ENCODE measurements around the gene PKN2. TPM values are rescaled to one million over a fixed set of nuclear protein-coding genes. Genes with fewer than 3 reads are reported as not detected.
A peak's percentile ranks its signal among the peaks of the same experiment; 100 is the strongest.

PKN2 gene
- total and polyA plus RNA-seq, 2 donors from 2014 or later, result 7.3 to 49.3 TPM

DNA sequence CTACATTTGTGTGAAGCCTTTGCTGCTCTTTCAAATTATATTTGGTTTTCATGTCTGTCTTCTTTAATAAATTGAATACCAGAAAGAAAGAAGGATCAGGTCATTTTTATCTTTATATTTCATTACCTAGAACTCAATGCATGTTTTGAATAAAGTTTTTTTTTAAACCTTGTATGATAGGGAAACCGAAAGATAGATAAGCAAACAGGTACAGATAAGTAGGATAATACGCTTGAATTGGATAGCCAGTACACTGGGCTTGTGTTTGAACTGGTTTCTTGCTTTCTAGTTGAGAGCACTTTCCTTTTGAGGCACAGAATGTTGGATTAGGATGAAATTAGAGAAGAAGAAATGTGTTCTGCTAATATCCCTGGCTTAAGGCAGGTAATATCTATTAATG, 46.9 kb downstream of the PKN2 start:
- H3K9me3 ChIP-seq (ENCODE audit: control insufficient read depth in 2 of 3, insufficient read depth in 1 of 3, low read length in 3 of 3), result peaks cover 0 to 9% (median 0%) of the 10 kb centered on the region in 3 donors

DNA sequence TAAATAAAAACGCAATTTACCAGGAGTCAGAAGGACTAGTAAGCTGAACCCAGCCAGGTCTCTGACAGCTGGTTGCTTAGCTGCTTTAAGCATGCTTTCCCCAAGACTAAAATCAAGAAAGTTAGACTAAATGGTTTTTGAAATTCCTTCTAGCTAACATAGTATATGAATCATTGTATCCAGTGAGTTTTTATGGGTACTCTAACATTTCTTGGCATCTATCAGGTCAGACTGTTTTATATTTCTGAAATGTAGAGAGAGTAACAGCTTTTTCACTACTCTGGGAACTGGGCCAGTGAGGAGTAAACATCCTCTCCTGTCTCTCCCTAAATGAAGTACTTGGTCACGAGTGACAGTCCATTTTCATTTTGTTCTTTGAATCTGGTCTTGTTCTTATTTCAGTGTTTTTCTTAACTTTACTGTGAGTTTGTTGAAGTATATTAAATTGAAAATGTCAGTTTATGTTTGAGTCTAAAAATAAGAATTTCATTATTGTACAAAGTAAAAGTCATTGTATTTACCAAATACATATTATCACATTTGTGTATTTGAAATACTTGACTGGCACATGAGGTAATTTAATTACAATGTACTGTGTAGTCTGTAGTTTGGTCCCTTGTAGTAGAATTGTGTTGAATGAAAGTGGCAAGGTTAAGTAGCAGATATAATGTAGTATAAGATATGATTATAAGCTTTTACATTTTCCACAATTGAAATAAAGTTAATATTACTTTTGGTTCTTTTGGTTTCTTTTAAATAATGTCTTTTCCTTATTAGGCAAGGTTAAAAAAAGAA, 47.6 kb downstream of the PKN2 start:
- peaks cover 0 to 5% (median 0%) of the 10 kb centered on the region in 3 donors for H3K4me1 ChIP-seq (ENCODE audit: control insufficient read depth in 2 of 3, insufficient read depth in 2 of 3, low read depth in 1 of 3, low read length in 3 of 3)
- no peaks in the 10 kb centered on the region for H3K27me3 ChIP-seq (ENCODE audit: control insufficient read depth, insufficient read depth, low read length)
- no peak for TF ChIP-seq CTCF (IDR thresholded peaks at IDR 0.05; ENCODE audit: borderline replicate concordance, extremely low read depth, insufficient read depth)
- DNase-seq (peak in 2 of 5 donors; percentile 36 to 78), FAIRE-seq (peak; percentile 87)
- peak overlapping the region in 1 of 2 donors; percentile 26 for H3K27ac ChIP-seq (ENCODE audit: low read depth in 2 of 2, low read length in 2 of 2)
- peaks cover 0 to 10% (median 0%) of the 10 kb centered on the region in 3 donors for H3K9me3 ChIP-seq (ENCODE audit: control insufficient read depth in 2 of 3, insufficient read depth in 1 of 3, low read length in 3 of 3)
- peaks cover 0 to 7% (median 2%) of the 10 kb centered on the region in 3 donors for H3K36me3 ChIP-seq (ENCODE audit: control insufficient read depth in 2 of 3, insufficient read depth in 3 of 3, low read length in 3 of 3)
- H3K9ac ChIP-seq (ENCODE audit: low read length in 3 of 3), result no peak overlapping the region
- intact Hi-C loops (cut with DNase I), result no loop called here
- H3K4me3 ChIP-seq (ENCODE audit: low read length in 3 of 3), result no peak overlapping the region

More for the DNA sequence above, 46.9 kb downstream of the PKN2 start:
- no peak overlapping the region for H3K9ac ChIP-seq (ENCODE audit: low read length in 3 of 3)
- H3K27ac ChIP-seq (ENCODE audit: low read depth in 2 of 2, low read length in 2 of 2), result peak overlapping the region in 1 of 2 donors; percentile 26
- intact Hi-C loops (cut with DNase I), result no loop called here
- H3K36me3 ChIP-seq (ENCODE audit: control insufficient read depth in 2 of 3, insufficient read depth in 3 of 3, low read length in 3 of 3), result peaks cover 0 to 7% (median 2%) of the 10 kb centered on the region in 3 donors
- FAIRE-seq, result no peak
- no peak for DNase-seq
- no peak overlapping the region for H3K4me3 ChIP-seq (ENCODE audit: low read length in 3 of 3)
- TF ChIP-seq CTCF (IDR thresholded peaks at IDR 0.05; ENCODE audit: borderline replicate concordance, extremely low read depth, insufficient read depth), result no peak
- H3K27me3 ChIP-seq (ENCODE audit: control insufficient read depth, insufficient read depth, low read length), result no peaks in the 10 kb centered on the region
- peaks cover 0 to 5% (median 0%) of the 10 kb centered on the region in 3 donors for H3K4me1 ChIP-seq (ENCODE audit: control insufficient read depth in 2 of 3, insufficient read depth in 2 of 3, low read depth in 1 of 3, low read length in 3 of 3)

- peaks cover 0 to 10% (median 0%) of the 10 kb centered on the region in 3 donors for H3K9me3 ChIP-seq (ENCODE audit: control insufficient read depth in 2 of 3, insufficient read depth in 1 of 3, low read length in 3 of 3)
- H3K36me3 ChIP-seq (ENCODE audit: control insufficient read depth in 2 of 3, insufficient read depth in 3 of 3, low read length in 3 of 3), result peaks cover 0 to 4% (median 0%) of the 10 kb centered on the region in 3 donors
- no peaks in the 10 kb centered on the region for H3K27me3 ChIP-seq (ENCODE audit: control insufficient read depth, insufficient read depth, low read length)
- no peak overlapping the region for H3K4me3 ChIP-seq (ENCODE audit: low read length in 3 of 3)
- DNase-seq (no peak), FAIRE-seq (no peak)
- peaks cover 0 to 7% (median 0%) of the 10 kb centered on the region in 3 donors for H3K4me1 ChIP-seq (ENCODE audit: control insufficient read depth in 2 of 3, insufficient read depth in 2 of 3, low read depth in 1 of 3, low read length in 3 of 3)
- intact Hi-C loops (cut with DNase I), result no loop called here
- H3K27ac ChIP-seq (ENCODE audit: low read depth in 2 of 2, low read length in 2 of 2), result no peak overlapping the region
- TF ChIP-seq CTCF (IDR thresholded peaks at IDR 0.05; ENCODE audit: borderline replicate concordance, extremely low read depth, insufficient read depth), result no peak
- no peak overlapping the region for H3K9ac ChIP-seq (ENCODE audit: low read length in 3 of 3)
These were observed 51.3 kb downstream of the PKN2 start for GRCh38 chr1:88735382-88735781.

All from kidney (tissue), 14 donors.